HS-27A (cell line): ENCODE results near the gene CDK7.
A peak's percentile ranks its signal among the peaks of the same experiment; 100 is the strongest.
"Not testable (repeated sequence)": the region's sequence is repeated elsewhere in the genome, so short reads cannot be mapped to it uniquely, and the experiment has no call there.

Experiments used
- DNase-seq: peaks from one replicate; pipeline ENCODE4 v3.0.0-alpha.2; 2012; ENCODE audit warnings: low read depth, missing footprints

The CDK7 gene

GRCh38 chr5:69237877-69238276 lies 3.2 kb downstream of the CDK7 start:
- no peak for DNase-seq

GRCh38 chr5:69238760-69239251 lies 4.1 kb downstream of the CDK7 start:
- DNase-seq = peak; percentile 61

- DNase-seq = no peak
Observed at GRCh38 chr5:69242215-69242927, 7.7 kb downstream of the CDK7 start.

GRCh38 chr5:69245031-69245430 lies 10.3 kb downstream of the CDK7 start:
- DNase-seq = no peak

- no peak for DNase-seq
Observed at GRCh38 chr5:69248019-69248418, 13.3 kb downstream of the CDK7 start.

GRCh38 chr5:69250593-69250992 lies 15.9 kb downstream of the CDK7 start:
- DNase-seq = no peak

GRCh38 chr5:69252437-69252836 lies 17.8 kb downstream of the CDK7 start:
- DNase-seq = no peak

- DNase-seq = not testable (repeated sequence)
Observed at GRCh38 chr5:69255940-69256339, 21.3 kb downstream of the CDK7 start.

GRCh38 chr5:69257577-69257976 lies 22.9 kb downstream of the CDK7 start:
- DNase-seq = no peak

GRCh38 chr5:69261034-69261433 lies 26.3 kb downstream of the CDK7 start:
- DNase-seq = no peak

- no peak for DNase-seq
Observed at GRCh38 chr5:69265931-69266330, 31.2 kb downstream of the CDK7 start.

- DNase-seq = no peak
Observed at GRCh38 chr5:69268899-69269298, 34.2 kb downstream of the CDK7 start.

GRCh38 chr5:69270840-69271239 lies 36.2 kb downstream of the CDK7 start:
- DNase-seq = no peak

- DNase-seq = peak; percentile 1
Observed at GRCh38 chr5:69271376-69271775, 36.7 kb downstream of the CDK7 start.

GRCh38 chr5:69275563-69275962 lies 40.9 kb downstream of the CDK7 start:
- DNase-seq = no peak

- DNase-seq = peak; percentile 5
Observed at GRCh38 chr5:69276422-69277174, 41.9 kb downstream of the CDK7 start.

GRCh38 chr5:69279517-69279916 lies 44.8 kb downstream of the CDK7 start:
- DNase-seq = no peak

GRCh38 chr5:69281114-69281513 lies 46.4 kb downstream of the CDK7 start:
- no peak for DNase-seq

GRCh38 chr5:69284203-69284602 lies 49.5 kb downstream of the CDK7 start:
- no peak for DNase-seq

- no peak for DNase-seq
Observed at GRCh38 chr5:69285448-69286116, 50.9 kb downstream of the CDK7 start.

GRCh38 chr5:69288069-69288468 lies 53.4 kb downstream of the CDK7 start:
- no peak for DNase-seq

- DNase-seq = no peak
Observed at GRCh38 chr5:69288688-69289087, 54.0 kb downstream of the CDK7 start.

- DNase-seq = no peak
Observed at GRCh38 chr5:69292306-69292705, 57.6 kb downstream of the CDK7 start.
